Transverse colon (tissue), 4 donors: ENCODE data around the gene ADAMTS3.

Experiments
- CTCF ChIP-seq, 5 experiments: fragments of 200-600 bp in 3 of 5; fragments of 450-650 bp in 2 of 5; sonication (generic) in 3 of 5; IDR thresholded peaks; 1 replicate in 2 of 5; 2 replicates in 3 of 5; pipeline ENCODE4 v1.5.1; 2016 to 2017; ENCODE audit warnings: antibody characterized with exemption in 5 of 5, inconsistent platforms in 3 of 5, mild to moderate bottlenecking in 2 of 5, moderate library complexity in 1 of 5
- POLR2A ChIP-seq: fragments of 450-650 bp; IDR thresholded peaks from one replicate; pipeline ENCODE4 v1.6.1; 2016; ENCODE audit warnings: antibody characterized with exemption, mild to moderate bottlenecking, moderate library complexity
- POLR2AphosphoS5 ChIP-seq, 3 donors: sonication (generic); formaldehyde crosslinking; IDR thresholded peaks; one replicate each; pipeline ENCODE4 v1.6.1; 2016; ENCODE audit warnings: antibody characterized with exemption in 3 of 3

DNA sequence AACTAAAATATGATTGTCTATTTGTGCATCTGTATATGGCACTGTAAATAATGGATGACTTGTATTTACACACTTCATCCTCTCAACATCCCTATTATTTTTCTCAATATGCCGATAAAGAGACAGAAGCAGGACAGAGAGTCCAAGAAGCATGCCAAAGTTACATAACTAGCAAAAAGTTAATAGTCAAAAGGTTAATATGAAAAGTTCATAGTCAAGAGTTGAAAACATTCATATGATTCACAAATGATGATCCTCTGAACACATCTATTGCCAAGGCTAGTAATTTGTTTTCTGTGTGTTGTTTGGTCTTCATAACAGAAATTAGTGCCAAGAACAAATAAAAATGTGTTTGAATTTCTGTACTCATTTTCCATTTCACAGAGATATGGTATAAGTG, 231.0 kb downstream of the ADAMTS3 start:
- TF ChIP-seq CTCF (IDR thresholded peaks at IDR 0.05): no peak
- no peak for TF ChIP-seq POLR2A
- no peak for TF ChIP-seq POLR2AphosphoS5 (IDR thresholded peaks at IDR 0.05)
